B cell (primary cell): ENCODE measurements around the gene LRFN4. TPM values are rescaled to one million over a fixed set of nuclear protein-coding genes. Genes with fewer than 3 reads are reported as not detected.

Source experiments
- ATAC-seq: fragments of 200-7000 bp; cut with Tn5 transposase; one replicate; pipeline ENCODE4 v1.10.0; 2021; ENCODE audit warnings: low read depth, mild to moderate bottlenecking, moderate number of reproducible peaks, moderate library complexity
- CTCF ChIA-PET: fragments of 350-600 bp; sonication (Branson Sonifier 250); formaldehyde crosslinking; loops from one replicate; lab custom pipeline; 2021; ENCODE audit warnings: antibody characterized with exemption, inconsistent platforms; lab: Charles Lee
- POLR2A ChIA-PET: fragments of 350-600 bp; sonication (Branson Sonifier 250); formaldehyde crosslinking; loops from one replicate; lab custom pipeline; 2021; ENCODE audit warnings: antibody characterized with exemption; lab: Charles Lee
- DNase-seq: peaks from one replicate; pipeline ENCODE4 v3.0.0; 2013
- H2AFZ ChIP-seq: 2 replicates; pipeline ENCODE4 v1.6.1; 2012; ENCODE audit warnings: mild to moderate bottlenecking, low read depth, low read length; ENCODE audit not compliant: insufficient read depth, poor library complexity, severe bottlenecking
- H3K27ac ChIP-seq, 2 donors: 1 replicate in 1 of 2; 2 replicates in 1 of 2; pipeline ENCODE4 v1.5.1; 2012 to 2013; ENCODE audit warnings: low read length in 2 of 2, mild to moderate bottlenecking in 2 of 2, moderate library complexity in 1 of 2
- H3K27me3 ChIP-seq, 4 experiments: fragments of 200-600 bp in 1 of 4; sonication (generic) in 1 of 4; replicated peaks in 1 of 4; 1 replicate in 2 of 4; 2 replicates in 2 of 4; pipeline versions ENCODE4 v1.6.1 to v1.7.0; 2013 to 2016; ENCODE audit warnings: low read length in 3 of 4, mild to moderate bottlenecking in 2 of 4, mixed read lengths in 1 of 4, moderate library complexity in 1 of 4; ENCODE audit not compliant: insufficient read depth in 4 of 4, control insufficient read depth in 3 of 4; ENCODE audit errors: control extremely low read depth in 1 of 4
- H3K36me3 ChIP-seq, 2 experiments: replicated peaks in 1 of 2; 1 replicate in 1 of 2; 2 replicates in 1 of 2; pipeline versions ENCODE4 v1.6.1 to v1.7.1; 2013; ENCODE audit warnings: low read length in 1 of 2; ENCODE audit not compliant: insufficient read depth in 2 of 2, control insufficient read depth in 1 of 2; ENCODE audit errors: control extremely low read depth in 1 of 2, extremely low read depth in 1 of 2
- H3K4me1 ChIP-seq, 2 donors: fragments of 200-600 bp in 1 of 2; sonication (generic) in 1 of 2; 1 replicate in 1 of 2; 2 replicates in 1 of 2; pipeline versions ENCODE4 v1.5.1 to v1.6.1; 2013 to 2017; ENCODE audit warnings: low read length in 2 of 2; ENCODE audit not compliant: control insufficient read depth in 2 of 2, insufficient read depth in 2 of 2
- H3K4me2 ChIP-seq: replicated peaks from 2 replicates; pipeline ENCODE3; 2012; ENCODE audit warnings: mild to moderate bottlenecking, low read depth, low read length; ENCODE audit not compliant: poor library complexity, severe bottlenecking
- H3K4me3 ChIP-seq, 5 experiments: fragments of 200-600 bp in 1 of 5; sonication (generic) in 1 of 5; 1 replicate in 3 of 5; 2 replicates in 2 of 5; pipeline versions ENCODE4 v1.5.1 to v1.7.0; 2011 to 2016; ENCODE audit warnings: low read length in 4 of 5, mild to moderate bottlenecking in 4 of 5, low read depth in 2 of 5, control low read depth in 1 of 5, moderate library complexity in 1 of 5; ENCODE audit not compliant: insufficient read depth in 1 of 5; ENCODE audit errors: control extremely low read depth in 1 of 5, extremely low read depth in 1 of 5
- H3K79me2 ChIP-seq: fragments of 200-600 bp; sonication (generic); one replicate; pipeline ENCODE4 v1.6.0; 2016; ENCODE audit warnings: low read length; ENCODE audit not compliant: control insufficient read depth, insufficient read depth
- H3K9ac ChIP-seq: fragments of 200-600 bp; sonication (generic); 2 replicates; pipeline ENCODE4 v1.6.1; 2017; ENCODE audit warnings: mild to moderate bottlenecking, low read length, moderate library complexity
- H3K9me3 ChIP-seq, 3 donors: one replicate each; pipeline versions ENCODE4 v1.6.1 to v1.7.1; 2013; ENCODE audit warnings: low read length in 2 of 3; ENCODE audit not compliant: control insufficient read depth in 2 of 3, insufficient read depth in 1 of 3; ENCODE audit errors: control extremely low read depth in 1 of 3
- H4K20me1 ChIP-seq: 2 replicates; pipeline ENCODE4 v1.6.0; 2012; ENCODE audit warnings: mild to moderate bottlenecking, low read length; ENCODE audit not compliant: insufficient read depth, control insufficient read depth, poor library complexity, severe bottlenecking
- H3K27ac Mint-ChIP-seq: one replicate; pipeline ENCODE4 v1.8.0; 2021; ENCODE audit warnings: mixed read lengths
- H3K27me3 Mint-ChIP-seq: one replicate; pipeline ENCODE4 v1.8.0; 2021; ENCODE audit warnings: mixed read lengths
- H3K4me1 Mint-ChIP-seq: one replicate; pipeline ENCODE4 v1.8.0; 2021; ENCODE audit warnings: mixed read lengths
- H3K4me3 Mint-ChIP-seq: one replicate; pipeline ENCODE4 v1.8.0; 2021; ENCODE audit warnings: mixed read lengths
- H3K9me3 Mint-ChIP-seq: one replicate; pipeline ENCODE4 v1.8.0; 2022; ENCODE audit warnings: mixed read lengths; ENCODE audit not compliant: insufficient read depth
- CTCF ChIP-seq: fragments of 200-600 bp; IDR thresholded peaks from one replicate; pipeline ENCODE4 v1.8.0; 2022; ENCODE audit warnings: antibody characterized with exemption, mild to moderate bottlenecking
- EZH2 ChIP-seq: IDR thresholded peaks from 2 replicates; pipeline ENCODE4 v1.6.1; 2012; ENCODE audit warnings: borderline replicate concordance, low read depth, mild to moderate bottlenecking, moderate library complexity, low read length; ENCODE audit not compliant: insufficient read depth, poor library complexity, severe bottlenecking
- WGBS: methylation state at CpG from one replicate; pipeline ENCODE4 v1.1.5; 2013; ENCODE audit warnings: missing lambda C conversion rate; ENCODE audit not compliant: insufficient coverage; 5-methylcytosine and 5-hydroxymethylcytosine counted together
- intact Hi-C: fragments of 100-400 bp; cut with micrococcal nuclease; formaldehyde crosslinking; loops from one replicate; pipeline ENCODE4 v1.10.0; 2022
- polyA plus RNA-seq: library from polyadenylated mRNA; depleted of rRNA; stranded (reverse); fragments of >200 nt; gene quantifications from 2 replicates; pipeline ENCODE4 v1.2.3, GENCODE V29; 2012
- total RNA-seq, 2 donors: library from RNA; stranded (reverse); fragments of 120-200 nt in 1 of 2; gene quantifications; 1 replicate in 1 of 2; 2 replicates in 1 of 2; pipeline versions ENCODE4 v1.2.3 to v1.2.4, GENCODE V29; 2013 to 2022

The LRFN4 gene
- total and polyA plus RNA-seq, 2 donors (not counting 1 experiment from before 2014, with no cell fraction given) = 7.1 to 12.1 TPM

- Histone ChIP-seq H3K27ac (no peak overlapping the region), H3K4me2 (no peak overlapping the region), H2AFZ (no peak overlapping the region), H3K27me3 (no peaks in the 10 kb centered on the region), H3K36me3 (peaks cover 2 to 20% of the 10 kb centered on the region in 2 experiments), H3K4me3 (no peak overlapping the region), H3K9me3 (peaks cover 0 to 4% (median 0%) of the 10 kb centered on the region in 3 donors), H4K20me1 (no peaks in the 10 kb centered on the region), H3K9ac (no peak overlapping the region), H3K79me2 (no peaks in the 10 kb centered on the region), H3K4me1 (peaks cover 5 to 6% of the 10 kb centered on the region in 2 donors)
- Mint-ChIP-seq H3K27me3 (no peaks in the 10 kb centered on the region), H3K27ac (peak overlapping the region; percentile 34), H3K9me3 (no peaks in the 10 kb centered on the region), H3K4me1 (peaks cover 14% of the 10 kb centered on the region), H3K4me3 (no peak overlapping the region)
- no peak for ATAC-seq
- no peak for TF ChIP-seq EZH2
- TF ChIP-seq CTCF = no peak
- CTCF ChIA-PET = interaction anchor here (0.7 kb wide), 1 partner anchor 10 kb away, joined by 3 read pairs; no protein-coding TSS in a partner anchor
- intact Hi-C loops = no loop called here
- WGBS = no CpG with 5 or more reads among the region's 1 CpG
- POLR2A ChIA-PET = no interaction called here
- DNase-seq = no peak
Observed at GRCh38 chr11:66810576-66811185, 46.2 kb upstream of the LRFN4 start.

- Histone ChIP-seq H3K9me3 (no peaks in the 10 kb centered on the region), H3K79me2 (no peaks in the 10 kb centered on the region), H3K4me2 (no peak overlapping the region), H3K4me3 (no peak overlapping the region), H3K36me3 (peaks cover 2 to 11% of the 10 kb centered on the region in 2 experiments), H3K27me3 (no peaks in the 10 kb centered on the region), H3K9ac (no peak overlapping the region), H4K20me1 (no peaks in the 10 kb centered on the region), H2AFZ (no peak overlapping the region), H3K27ac (no peak overlapping the region), H3K4me1 (no peaks in the 10 kb centered on the region)
- Mint-ChIP-seq H3K27me3 (no peaks in the 10 kb centered on the region), H3K9me3 (no peaks in the 10 kb centered on the region), H3K4me1 (no peaks in the 10 kb centered on the region), H3K4me3 (no peak overlapping the region), H3K27ac (no peak overlapping the region)
- TF ChIP-seq EZH2 = no peak
- TF ChIP-seq CTCF = no peak
- no peak for ATAC-seq
- ChIA-PET POLR2A (no interaction called here), CTCF (interaction anchor here (0.5 kb wide), 1 partner anchor 17 kb away, joined by 3 read pairs; no protein-coding TSS in a partner anchor)
- no peak for DNase-seq
- WGBS = 97% methylated on average over 3 of the region's 5 CpGs
- intact Hi-C loops = no loop called here
Observed at GRCh38 chr11:66814678-66815077, 42.2 kb upstream of the LRFN4 start.
